ENCODE measurements around the gene CUX1. TPM values are rescaled to one million over a fixed set of nuclear protein-coding genes. Genes with fewer than 3 reads are reported as not detected.

Gene CUX1
- total and polyA plus RNA-seq, 2 of the 13 experiments (the other 11 are each of a cell fraction or from before 2014, with no cell fraction given): 13.7 to 14.9 TPM

- intact Hi-C loops (cut with micrococcal nuclease; ENCODE audit: unreplicated experiment) (no loop called here), in situ Hi-C loops (cut with HindIII; ENCODE audit: extremely low pct_ligation_motif_present, low pct_unique_long_range_greater_than_20kb) (no loop called here)
- Histone ChIP-seq H3K36me3 (replicated peaks in 1 of 2; ENCODE audit: control insufficient read depth in 1 of 2, insufficient read depth in 2 of 2, low read length in 2 of 2) (peaks cover 0 to 1% of the 10 kb centered on the region in 2 experiments; a peak in 3 of 5 replicates), H3K4me1 (ENCODE audit: insufficient read depth, low read length) (peaks cover 10% of the 10 kb centered on the region), H3K27ac (ENCODE audit: extremely low read length, insufficient read depth, low read length) (no peak overlapping the region), H3K79me2 (ENCODE audit: insufficient read depth, low read length) (no peaks in the 10 kb centered on the region), H2AFZ (ENCODE audit: low read length) (no peak overlapping the region), H3K9ac (ENCODE audit: insufficient read depth, low read depth, low read length) (no peak overlapping the region), H3K4me2 (ENCODE audit: low read depth, low read length) (no peak overlapping the region), H4K20me1 (ENCODE audit: insufficient read depth, low read length) (no peaks in the 10 kb centered on the region), H3K4me3 (replicated peaks in 1 of 3; ENCODE audit: insufficient read depth in 1 of 3, low read depth in 2 of 3, low read length in 3 of 3) (no peak overlapping the region), H3K9me3 (ENCODE audit: low read length) (no peaks in the 10 kb centered on the region), H3K27me3 (ENCODE audit: control insufficient read depth in 1 of 2, insufficient read depth in 2 of 2, low read length in 2 of 2) (no peaks in the 10 kb centered on the region)
- TF ChIP-seq BATF2 (CRISPR knock-in tag; IDR thresholded peaks at IDR 0.05): no peak
- ChIA-PET POLR2A (no interaction called here), CTCF (ENCODE audit: low intra/inter-chr PET ratio, low total read pairs) (no interaction called here)
- no peak for DNase-seq (ENCODE audit: low spot score)
- ATAC-seq: no peak
- over 99% methylated on average over 11 of the region's 11 CpGs for WGBS (ENCODE audit: low lambda C conversion rate)
- FAIRE-seq: no peak
- BruUV-seq (replicated peaks): no TSS peak
Observed at GRCh38 chr7:102039706-102040105, 222.3 kb downstream of the CUX1 start.

GRCh38 chr7:102040569-102040968, 223.1 kb downstream of the CUX1 start:
- FAIRE-seq: no peak
- intact Hi-C loops (cut with micrococcal nuclease; ENCODE audit: unreplicated experiment): no loop called here

More at GRCh38 chr7:102040569-102040968, 223.1 kb downstream of the CUX1 start:
- ChIA-PET POLR2A (no interaction called here), CTCF (ENCODE audit: low intra/inter-chr PET ratio, low total read pairs) (no interaction called here)
- Histone ChIP-seq H3K27me3 (ENCODE audit: control insufficient read depth in 1 of 2, insufficient read depth in 2 of 2, low read length in 2 of 2) (no peaks in the 10 kb centered on the region), H3K27ac (ENCODE audit: extremely low read length, insufficient read depth, low read length) (no peak overlapping the region), H3K4me2 (ENCODE audit: low read depth, low read length) (no peak overlapping the region), H2AFZ (ENCODE audit: low read length) (no peak overlapping the region), H3K79me2 (ENCODE audit: insufficient read depth, low read length) (no peaks in the 10 kb centered on the region), H3K4me3 (replicated peaks in 1 of 3; ENCODE audit: insufficient read depth in 1 of 3, low read depth in 2 of 3, low read length in 3 of 3) (no peak overlapping the region), H3K4me1 (ENCODE audit: insufficient read depth, low read length) (peaks cover 10% of the 10 kb centered on the region), H3K9ac (ENCODE audit: insufficient read depth, low read depth, low read length) (no peak overlapping the region), H3K9me3 (ENCODE audit: low read length) (no peaks in the 10 kb centered on the region), H4K20me1 (ENCODE audit: insufficient read depth, low read length) (no peaks in the 10 kb centered on the region), H3K36me3 (replicated peaks in 1 of 2; ENCODE audit: control insufficient read depth in 1 of 2, insufficient read depth in 2 of 2, low read length in 2 of 2) (peaks cover 0 to 1% of the 10 kb centered on the region in 2 experiments; a peak in 3 of 5 replicates)
- BruUV-seq (replicated peaks): no TSS peak
- DNase-seq (ENCODE audit: low spot score) (no peak), ATAC-seq (no peak)
- 96% methylated on average over 11 of the region's 11 CpGs for WGBS (ENCODE audit: low lambda C conversion rate)
- TF ChIP-seq, protein P1, sequence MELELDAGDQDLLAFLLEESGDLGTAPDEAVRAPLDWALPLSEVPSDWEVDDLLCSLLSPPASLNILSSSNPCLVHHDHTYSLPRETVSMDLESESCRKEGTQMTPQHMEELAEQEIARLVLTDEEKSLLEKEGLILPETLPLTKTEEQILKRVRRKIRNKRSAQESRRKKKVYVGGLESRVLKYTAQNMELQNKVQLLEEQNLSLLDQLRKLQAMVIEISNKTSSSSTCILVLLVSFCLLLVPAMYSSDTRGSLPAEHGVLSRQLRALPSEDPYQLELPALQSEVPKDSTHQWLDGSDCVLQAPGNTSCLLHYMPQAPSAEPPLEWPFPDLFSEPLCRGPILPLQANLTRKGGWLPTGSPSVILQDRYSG (CRISPR knock-in tag; IDR thresholded peaks at IDR 0.05): no peak
- no peak for TF ChIP-seq SMARCE1 (IDR thresholded peaks at IDR 0.05; ENCODE audit: borderline replicate concordance)
- TF ChIP-seq PLRG1 (conservative IDR thresholded peaks at IDR 0.05): no peak
- no peak for TF ChIP-seq NFKBIZ (CRISPR knock-in tag; IDR thresholded peaks at IDR 0.05)
- TF ChIP-seq MED1 (CRISPR knock-in tag; IDR thresholded peaks at IDR 0.05): no peak
- no peak for TF ChIP-seq ZFP82 (CRISPR knock-in tag; IDR thresholded peaks at IDR 0.05; ENCODE audit: borderline replicate concordance)
- TF ChIP-seq ZNF292 (CRISPR knock-in tag; IDR thresholded peaks at IDR 0.05; ENCODE audit: borderline replicate concordance, low read depth): no peak
- TF ChIP-seq ZNF275 (CRISPR knock-in tag; IDR thresholded peaks at IDR 0.05; ENCODE audit: borderline replicate concordance): no peak
- TF ChIP-seq, protein P2, sequence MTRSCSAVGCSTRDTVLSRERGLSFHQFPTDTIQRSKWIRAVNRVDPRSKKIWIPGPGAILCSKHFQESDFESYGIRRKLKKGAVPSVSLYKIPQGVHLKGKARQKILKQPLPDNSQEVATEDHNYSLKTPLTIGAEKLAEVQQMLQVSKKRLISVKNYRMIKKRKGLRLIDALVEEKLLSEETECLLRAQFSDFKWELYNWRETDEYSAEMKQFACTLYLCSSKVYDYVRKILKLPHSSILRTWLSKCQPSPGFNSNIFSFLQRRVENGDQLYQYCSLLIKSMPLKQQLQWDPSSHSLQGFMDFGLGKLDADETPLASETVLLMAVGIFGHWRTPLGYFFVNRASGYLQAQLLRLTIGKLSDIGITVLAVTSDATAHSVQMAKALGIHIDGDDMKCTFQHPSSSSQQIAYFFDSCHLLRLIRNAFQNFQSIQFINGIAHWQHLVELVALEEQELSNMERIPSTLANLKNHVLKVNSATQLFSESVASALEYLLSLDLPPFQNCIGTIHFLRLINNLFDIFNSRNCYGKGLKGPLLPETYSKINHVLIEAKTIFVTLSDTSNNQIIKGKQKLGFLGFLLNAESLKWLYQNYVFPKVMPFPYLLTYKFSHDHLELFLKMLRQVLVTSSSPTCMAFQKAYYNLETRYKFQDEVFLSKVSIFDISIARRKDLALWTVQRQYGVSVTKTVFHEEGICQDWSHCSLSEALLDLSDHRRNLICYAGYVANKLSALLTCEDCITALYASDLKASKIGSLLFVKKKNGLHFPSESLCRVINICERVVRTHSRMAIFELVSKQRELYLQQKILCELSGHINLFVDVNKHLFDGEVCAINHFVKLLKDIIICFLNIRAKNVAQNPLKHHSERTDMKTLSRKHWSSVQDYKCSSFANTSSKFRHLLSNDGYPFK (CRISPR knock-in tag; IDR thresholded peaks at IDR 0.05; ENCODE audit: borderline replicate concordance): no peak
- TF ChIP-seq ZNF678 (CRISPR knock-in tag; IDR thresholded peaks at IDR 0.05): no peak
- in situ Hi-C loops (cut with HindIII; ENCODE audit: extremely low pct_ligation_motif_present, low pct_unique_long_range_greater_than_20kb): no loop called here
